WTC11 (cell line): Measurements from ENCODE around the gene MCRIP2. TPM values are rescaled to one million over a fixed set of nuclear protein-coding genes. Genes with fewer than 3 reads are reported as not detected.
A peak's percentile ranks its signal among the peaks of the same experiment; 100 is the strongest.

Experiments used
- ARID4B ChIP-seq: sonication (generic); formaldehyde crosslinking; IDR thresholded peaks from 2 replicates; pipeline ENCODE4 v1.8.0; 2023; ENCODE audit warnings: missing genetic modification reagents, mild to moderate bottlenecking, borderline replicate concordance
- ATF1 ChIP-seq: sonication (generic); formaldehyde crosslinking; IDR thresholded peaks from 2 replicates; pipeline ENCODE4 v1.8.1; 2023; ENCODE audit warnings: mild to moderate bottlenecking, moderate library complexity, missing genetic modification reagents
- CBFB ChIP-seq: sonication (generic); formaldehyde crosslinking; IDR thresholded peaks from 2 replicates; pipeline ENCODE4 v1.8.1; 2022; ENCODE audit warnings: mild to moderate bottlenecking, low read depth, missing genetic modification reagents
- CDX4 ChIP-seq: fragments of 250-450 bp; sonication (Bioruptor Pico); IDR thresholded peaks from 2 replicates; pipeline ENCODE4 v1.9.0; 2021; ENCODE audit warnings: moderate library complexity, mild to moderate bottlenecking, inconsistent platforms, borderline replicate concordance
- ESRRA ChIP-seq: sonication (generic); formaldehyde crosslinking; IDR thresholded peaks from 2 replicates; pipeline ENCODE4 v1.8.1; 2022; ENCODE audit warnings: mild to moderate bottlenecking, missing genetic modification reagents, borderline replicate concordance
- ETV6 ChIP-seq: sonication (generic); formaldehyde crosslinking; IDR thresholded peaks from 2 replicates; pipeline ENCODE4 v1.8.1; 2022; ENCODE audit warnings: mild to moderate bottlenecking, missing genetic modification reagents
- FOXJ3 ChIP-seq: sonication (generic); formaldehyde crosslinking; IDR thresholded peaks from 2 replicates; pipeline ENCODE4 v1.9.0; 2021; ENCODE audit warnings: missing genetic modification reagents, mild to moderate bottlenecking, borderline replicate concordance
- GABPB1 ChIP-seq: sonication (generic); formaldehyde crosslinking; IDR thresholded peaks from 2 replicates; pipeline ENCODE4 v1.8.1; 2023; ENCODE audit warnings: mild to moderate bottlenecking, missing genetic modification reagents
- HMGXB4 ChIP-seq: sonication (generic); formaldehyde crosslinking; IDR thresholded peaks from 2 replicates; pipeline ENCODE4 v1.8.1; 2023; ENCODE audit warnings: mild to moderate bottlenecking, moderate library complexity, missing genetic modification reagents
- MLX ChIP-seq: sonication (generic); formaldehyde crosslinking; IDR thresholded peaks from 2 replicates; pipeline ENCODE4 v1.8.1; 2023; ENCODE audit warnings: mild to moderate bottlenecking, missing genetic modification reagents, moderate library complexity
- MYBL2 ChIP-seq: sonication (generic); formaldehyde crosslinking; IDR thresholded peaks from 2 replicates; pipeline ENCODE4 v1.8.1; 2023; ENCODE audit warnings: mild to moderate bottlenecking, moderate library complexity, missing genetic modification reagents
- NFATC4 ChIP-seq: fragments of 250-450 bp; sonication (Bioruptor Pico); IDR thresholded peaks from 2 replicates; pipeline ENCODE4 v1.9.0; 2021; ENCODE audit warnings: mild to moderate bottlenecking
- PREB ChIP-seq: sonication (generic); formaldehyde crosslinking; IDR thresholded peaks from 2 replicates; pipeline ENCODE4 v1.8.1; 2022; ENCODE audit warnings: mild to moderate bottlenecking, missing genetic modification reagents, moderate library complexity, borderline replicate concordance
- SMAD4 ChIP-seq: sonication (generic); formaldehyde crosslinking; IDR thresholded peaks from 2 replicates; pipeline ENCODE4 v1.8.0; 2022; ENCODE audit warnings: mild to moderate bottlenecking, missing genetic modification reagents
- SP1 ChIP-seq: sonication (generic); formaldehyde crosslinking; conservative IDR thresholded peaks from 2 replicates; pipeline ENCODE4 v1.8.1; 2022; ENCODE audit warnings: missing genetic modification reagents
- TP53 ChIP-seq: sonication (generic); formaldehyde crosslinking; IDR thresholded peaks from 2 replicates; pipeline ENCODE4 v1.8.1; 2023; ENCODE audit warnings: mild to moderate bottlenecking, missing genetic modification reagents
- USF2 ChIP-seq: sonication (generic); formaldehyde crosslinking; IDR thresholded peaks from 2 replicates; pipeline ENCODE4 v1.8.1; 2023; ENCODE audit warnings: mild to moderate bottlenecking, missing genetic modification reagents, moderate library complexity
- ZNF121 ChIP-seq: sonication (generic); formaldehyde crosslinking; IDR thresholded peaks from 2 replicates; pipeline ENCODE4 v1.8.0; 2023; ENCODE audit warnings: missing genetic modification reagents
- ZNF532 ChIP-seq: fragments of 250-450 bp; sonication (Bioruptor Pico); IDR thresholded peaks from 2 replicates; pipeline ENCODE4 v1.9.0; 2021; ENCODE audit warnings: mild to moderate bottlenecking, borderline replicate concordance
- total RNA-seq: library from RNA; stranded (reverse); gene quantifications from 3 replicates; pipeline ENCODE4 v1.2.3, GENCODE V29; 2021

The MCRIP2 gene
- total RNA-seq, 1 experiment from 2014 or later: 63.3 TPM

- TF ChIP-seq MYBL2 (no peak), FOXJ3 (CRISPR knock-in tag) (no peak), ARID4B (CRISPR knock-in tag) (peak; percentile 83; the same call in 1 of the 2 replicates), SMAD4 (no peak), TP53 (CRISPR knock-in tag) (no peak; the same call in 1 of the 2 replicates), PREB (CRISPR knock-in tag) (no peak), ETV6 (CRISPR knock-in tag) (peak; percentile 75), ATF1 (CRISPR knock-in tag) (0 out of 2 replicates have a peak, but pooled peaks have one; percentile 57), GABPB1 (CRISPR knock-in tag) (peak; percentile 62; the same call in 1 of the 2 replicates), MLX (CRISPR knock-in tag) (no peak), ESRRA (CRISPR knock-in tag) (no peak), HMGXB4 (peak; percentile 63), CDX4 (CRISPR knock-in tag) (no peak), ZNF532 (CRISPR knock-in tag) (no peak), CBFB (CRISPR knock-in tag) (no peak), ZNF121 (CRISPR knock-in tag) (no peak), SP1 (CRISPR knock-in tag) (peak; percentile 58; the same call in 1 of the 2 replicates), NFATC4 (no peak), USF2 (CRISPR knock-in tag) (peak; percentile 35; the same call in 1 of the 2 replicates)
Measured at GRCh38 chr16:636206-637080, 5.2 kb upstream of the MCRIP2 start, which contains the start of gene METTL26 (continued).
